Testis (tissue), 2 donors: ENCODE results near the gene AMOTL2.

Experiments
- POLR2A ChIP-seq: fragments of 450-650 bp; IDR thresholded peaks from one replicate; pipeline ENCODE4 v1.6.1; 2017; ENCODE audit warnings: antibody characterized with exemption, mild to moderate bottlenecking, moderate library complexity
- TF ChIP-seq, protein P1 (sequence below), 3 experiments: fragments of 450-650 bp in 2 of 3; fragments of 200-600 bp in 1 of 3; sonication (generic) in 1 of 3; IDR thresholded peaks; one replicate each; pipeline ENCODE4 v1.5.1; 2016 to 2019; ENCODE audit warnings: antibody characterized with exemption in 3 of 3, mild to moderate bottlenecking in 2 of 3, moderate library complexity in 1 of 3

GRCh38 chr3:134357261-134357913, 16.9 kb downstream of the AMOTL2 start:
- TF ChIP-seq POLR2A, result no peak
- TF ChIP-seq, protein P1, sequence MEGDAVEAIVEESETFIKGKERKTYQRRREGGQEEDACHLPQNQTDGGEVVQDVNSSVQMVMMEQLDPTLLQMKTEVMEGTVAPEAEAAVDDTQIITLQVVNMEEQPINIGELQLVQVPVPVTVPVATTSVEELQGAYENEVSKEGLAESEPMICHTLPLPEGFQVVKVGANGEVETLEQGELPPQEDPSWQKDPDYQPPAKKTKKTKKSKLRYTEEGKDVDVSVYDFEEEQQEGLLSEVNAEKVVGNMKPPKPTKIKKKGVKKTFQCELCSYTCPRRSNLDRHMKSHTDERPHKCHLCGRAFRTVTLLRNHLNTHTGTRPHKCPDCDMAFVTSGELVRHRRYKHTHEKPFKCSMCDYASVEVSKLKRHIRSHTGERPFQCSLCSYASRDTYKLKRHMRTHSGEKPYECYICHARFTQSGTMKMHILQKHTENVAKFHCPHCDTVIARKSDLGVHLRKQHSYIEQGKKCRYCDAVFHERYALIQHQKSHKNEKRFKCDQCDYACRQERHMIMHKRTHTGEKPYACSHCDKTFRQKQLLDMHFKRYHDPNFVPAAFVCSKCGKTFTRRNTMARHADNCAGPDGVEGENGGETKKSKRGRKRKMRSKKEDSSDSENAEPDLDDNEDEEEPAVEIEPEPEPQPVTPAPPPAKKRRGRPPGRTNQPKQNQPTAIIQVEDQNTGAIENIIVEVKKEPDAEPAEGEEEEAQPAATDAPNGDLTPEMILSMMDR (IDR thresholded peaks at IDR 0.05), result no peak
